H1 (cell line): ENCODE measurements around the gene CLINT1. TPM values are rescaled to one million over a fixed set of nuclear protein-coding genes. Genes with fewer than 3 reads are reported as not detected.

Experiments
- BCL11A ChIP-seq, 2 experiments: IDR thresholded peaks; one replicate each; pipeline ENCODE4 v1.6.1; 2011; ENCODE audit warnings: low read depth in 2 of 2, low read length in 2 of 2, mild to moderate bottlenecking in 2 of 2
- polyA plus RNA-seq, 7 experiments: library from polyadenylated mRNA; depleted of rRNA in 3 of 7; stranded (reverse) in 5 of 7; unstranded in 2 of 7; fragments of >200 nt in 5 of 7; fragments of 200-250 nt in 2 of 7; gene quantifications; 1 replicate in 5 of 7; 2 replicates in 1 of 7; 4 replicates in 1 of 7; pipeline versions ENCODE4 v1.2.1 to v1.2.3, GENCODE V29; 2011 to 2013; ENCODE audit warnings: missing spikeins in 2 of 7, mixed read lengths in 2 of 7
- total RNA-seq: library from RNA; stranded (reverse); fragmentation: NEBNext Ultra II Directional; extraction: Animal tissue kit (Norgen Biotek cat#: 25700); gene quantifications from 2 replicates; pipeline ENCODE4 v1.2.1, GENCODE V29; 2021
- TF ChIP-seq, protein P1 (sequence below): IDR thresholded peaks from 2 replicates; pipeline ENCODE4 v1.6.1; 2011; ENCODE audit warnings: low read depth, mild to moderate bottlenecking, low read length; ENCODE audit not compliant: insufficient read depth

Gene CLINT1
- total and polyA plus RNA-seq, 2 of the 8 experiments (the other 6 are each of a cell fraction or from before 2014, with no cell fraction given), result 85.9 to 140 TPM

DNA sequence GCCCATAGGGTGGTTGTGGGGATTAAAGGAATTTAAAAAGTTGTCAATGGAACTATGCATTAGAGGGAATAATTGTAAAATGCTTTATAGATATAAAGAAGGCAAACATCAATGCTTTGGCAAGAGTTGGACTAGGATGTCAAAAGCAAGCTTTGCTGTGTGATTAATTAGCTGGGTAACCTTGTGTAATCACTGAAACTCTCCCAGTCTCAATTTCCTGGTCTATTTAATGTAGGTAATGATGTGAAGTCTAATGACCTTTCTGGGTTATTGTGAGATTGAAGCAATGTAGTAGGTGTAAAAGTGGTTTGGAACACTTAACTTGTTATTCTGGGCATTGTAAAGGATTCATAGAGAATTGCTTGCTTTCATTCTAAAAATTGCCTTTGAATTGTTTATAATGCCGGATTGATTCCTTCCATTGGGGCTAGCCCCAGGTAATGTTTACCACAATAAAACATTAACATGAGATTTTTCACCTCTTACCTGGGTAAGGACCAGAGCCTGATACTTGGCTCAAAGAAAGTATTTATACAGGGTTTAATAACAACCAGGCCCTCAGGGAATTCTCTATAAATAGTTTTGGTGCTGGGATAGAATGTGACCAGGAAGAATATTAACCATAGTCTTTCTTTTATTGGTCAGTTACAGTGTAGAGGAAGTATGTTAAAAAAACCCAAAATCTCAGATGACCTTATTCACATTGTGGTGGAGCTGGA, 30.0 kb upstream of the CLINT1 start (continued):
- TF ChIP-seq, protein P1, sequence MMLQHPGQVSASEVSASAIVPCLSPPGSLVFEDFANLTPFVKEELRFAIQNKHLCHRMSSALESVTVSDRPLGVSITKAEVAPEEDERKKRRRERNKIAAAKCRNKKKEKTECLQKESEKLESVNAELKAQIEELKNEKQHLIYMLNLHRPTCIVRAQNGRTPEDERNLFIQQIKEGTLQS, result no peak
- no peak for TF ChIP-seq BCL11A (IDR thresholded peaks at IDR 0.05; ENCODE audit: low read depth in 2 of 2, low read length in 2 of 2)
